ENCODE measurements around the gene AGXT.

Gene AGXT

GRCh38 chr2:240833724-240834285, 34.8 kb upstream of the AGXT start:
- H3F3A ChIP-seq (ENCODE audit: insufficient read depth, low read length) = no peaks in the 10 kb centered on the region

GRCh38 chr2:240834377-240834975, 34.1 kb upstream of the AGXT start:
- H3K36me3 ChIP-seq (ENCODE audit: insufficient read depth, low read length) = no peaks in the 10 kb centered on the region
- H3K9ac ChIP-seq (ENCODE audit: low read length) = no peak overlapping the region
- no peak overlapping the region for H3K27ac ChIP-seq (ENCODE audit: low read depth, low read length, poor library complexity, severe bottlenecking)
- TF ChIP-seq CTCF (IDR thresholded peaks at IDR 0.05; ENCODE audit: low read length) (no peak; the same call in 1 of the 2 replicates), EZH2 (IDR thresholded peaks at IDR 0.05; ENCODE audit: borderline replicate concordance, low read length) (no peak)
- no peaks in the 10 kb centered on the region for H3K9me2 ChIP-seq (ENCODE audit: low read depth, low read length)
- no peaks in the 10 kb centered on the region for H3K9me3 ChIP-seq (ENCODE audit: low read length)
- no peaks in the 10 kb centered on the region for H3K4me1 ChIP-seq (ENCODE audit: insufficient read depth, low read length, severe bottlenecking)
- H3F3A ChIP-seq (ENCODE audit: insufficient read depth, low read length) = no peaks in the 10 kb centered on the region
- H2AFZ ChIP-seq (ENCODE audit: low read length) = no peak overlapping the region
- peaks cover 3% of the 10 kb centered on the region; the same call in 1 of the 2 replicates for H3K27me3 ChIP-seq (ENCODE audit: insufficient read depth, low read length)
- no peak overlapping the region for H3K4me3 ChIP-seq (ENCODE audit: low read depth, low read length, poor library complexity, severe bottlenecking)
- no peaks in the 10 kb centered on the region for H3K79me2 ChIP-seq (ENCODE audit: insufficient read depth, low read length)
- no peak overlapping the region for H3K4me2 ChIP-seq (ENCODE audit: low read length)
- no peaks in the 10 kb centered on the region for H4K20me1 ChIP-seq (ENCODE audit: insufficient read depth, low read length)

More at GRCh38 chr2:240833724-240834285, 34.8 kb upstream of the AGXT start:
- no peaks in the 10 kb centered on the region for H3K9me2 ChIP-seq (ENCODE audit: low read depth, low read length)
- no peaks in the 10 kb centered on the region for H3K27me3 ChIP-seq (ENCODE audit: insufficient read depth, low read length)
- no peaks in the 10 kb centered on the region for H3K4me1 ChIP-seq (ENCODE audit: insufficient read depth, low read length, severe bottlenecking)
- H3K9ac ChIP-seq (ENCODE audit: low read length) = no peak overlapping the region
- H3K79me2 ChIP-seq (ENCODE audit: insufficient read depth, low read length) = no peaks in the 10 kb centered on the region
- no peak overlapping the region for H3K4me3 ChIP-seq (ENCODE audit: low read depth, low read length, poor library complexity, severe bottlenecking)
- H2AFZ ChIP-seq (ENCODE audit: low read length) = no peak overlapping the region
- no peaks in the 10 kb centered on the region for H3K9me3 ChIP-seq (ENCODE audit: low read length)
- no peaks in the 10 kb centered on the region for H3K36me3 ChIP-seq (ENCODE audit: insufficient read depth, low read length)
- no peak for TF ChIP-seq EZH2 (IDR thresholded peaks at IDR 0.05; ENCODE audit: borderline replicate concordance, low read length)
- TF ChIP-seq CTCF (IDR thresholded peaks at IDR 0.05; ENCODE audit: low read length) = no peak
- no peaks in the 10 kb centered on the region for H4K20me1 ChIP-seq (ENCODE audit: insufficient read depth, low read length)
- no peak overlapping the region for H3K4me2 ChIP-seq (ENCODE audit: low read length)
- H3K27ac ChIP-seq (ENCODE audit: low read depth, low read length, poor library complexity, severe bottlenecking) = no peak overlapping the region

GRCh38 chr2:240835528-240835927, 33.1 kb upstream of the AGXT start:
- no peak overlapping the region for H3K4me2 ChIP-seq (ENCODE audit: low read length)
- H3F3A ChIP-seq (ENCODE audit: insufficient read depth, low read length) = no peaks in the 10 kb centered on the region
- H3K27me3 ChIP-seq (ENCODE audit: insufficient read depth, low read length) = peaks cover 4% of the 10 kb centered on the region; the same call in 1 of the 2 replicates
- H3K27ac ChIP-seq (ENCODE audit: low read depth, low read length, poor library complexity, severe bottlenecking) = no peak overlapping the region
- H3K79me2 ChIP-seq (ENCODE audit: insufficient read depth, low read length) = no peaks in the 10 kb centered on the region
- no peaks in the 10 kb centered on the region for H4K20me1 ChIP-seq (ENCODE audit: insufficient read depth, low read length)
- no peaks in the 10 kb centered on the region for H3K9me2 ChIP-seq (ENCODE audit: low read depth, low read length)
- H3K4me3 ChIP-seq (ENCODE audit: low read depth, low read length, poor library complexity, severe bottlenecking) = no peak overlapping the region
- H3K9me3 ChIP-seq (ENCODE audit: low read length) = no peaks in the 10 kb centered on the region
- no peak for TF ChIP-seq EZH2 (IDR thresholded peaks at IDR 0.05; ENCODE audit: borderline replicate concordance, low read length)
- no peak for TF ChIP-seq CTCF (IDR thresholded peaks at IDR 0.05; ENCODE audit: low read length)
- no peaks in the 10 kb centered on the region for H3K36me3 ChIP-seq (ENCODE audit: insufficient read depth, low read length)
- no peaks in the 10 kb centered on the region for H3K4me1 ChIP-seq (ENCODE audit: insufficient read depth, low read length, severe bottlenecking)
- H2AFZ ChIP-seq (ENCODE audit: low read length) = no peak overlapping the region
- H3K9ac ChIP-seq (ENCODE audit: low read length) = no peak overlapping the region

Measured in OCI-LY1 (cell line).